Measurements from ENCODE around the gene MTCL1.

MTCL1 gene

DNA sequence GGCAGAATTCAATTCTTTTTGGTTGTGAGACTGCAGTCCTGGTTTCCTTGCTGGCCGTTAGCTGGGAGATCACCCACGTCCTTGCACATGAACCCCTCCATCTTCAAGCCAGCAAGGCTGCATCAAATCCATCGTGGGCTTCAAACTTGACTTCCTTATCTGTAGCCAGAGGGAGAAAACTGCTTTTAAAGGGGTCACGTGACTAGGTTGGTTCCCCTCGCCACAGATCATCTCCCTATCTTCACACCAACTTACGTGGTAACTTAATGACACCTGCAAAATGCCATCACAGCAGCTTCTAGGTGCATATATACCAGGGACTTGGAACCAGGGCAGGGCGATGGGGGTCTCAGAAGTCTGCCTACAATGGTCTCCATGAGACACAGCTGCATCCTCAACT, 169.5 kb downstream of the MTCL1 start:
- DNase-seq: no peak

DNA sequence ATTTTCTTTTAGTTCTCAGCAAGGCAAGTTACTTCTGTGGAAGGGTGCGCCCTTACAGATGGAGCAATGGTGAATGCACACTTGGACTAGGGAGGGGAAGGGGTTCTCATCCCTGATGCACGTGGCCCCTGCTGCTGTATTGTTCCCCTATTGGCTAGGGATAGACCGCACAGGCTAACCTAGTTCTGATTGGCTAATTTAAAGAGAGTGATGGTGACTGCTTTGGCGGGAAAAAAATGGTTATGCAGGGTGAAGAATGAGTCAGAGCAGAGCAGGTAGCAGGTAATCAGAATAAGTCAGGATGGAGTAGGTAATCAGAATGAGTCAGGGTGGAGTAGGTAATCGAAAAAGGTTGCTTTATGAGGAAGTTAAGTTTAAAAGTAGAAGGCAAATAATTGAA, 171.5 kb downstream of the MTCL1 start:
- peak; percentile 23 for DNase-seq

DNA sequence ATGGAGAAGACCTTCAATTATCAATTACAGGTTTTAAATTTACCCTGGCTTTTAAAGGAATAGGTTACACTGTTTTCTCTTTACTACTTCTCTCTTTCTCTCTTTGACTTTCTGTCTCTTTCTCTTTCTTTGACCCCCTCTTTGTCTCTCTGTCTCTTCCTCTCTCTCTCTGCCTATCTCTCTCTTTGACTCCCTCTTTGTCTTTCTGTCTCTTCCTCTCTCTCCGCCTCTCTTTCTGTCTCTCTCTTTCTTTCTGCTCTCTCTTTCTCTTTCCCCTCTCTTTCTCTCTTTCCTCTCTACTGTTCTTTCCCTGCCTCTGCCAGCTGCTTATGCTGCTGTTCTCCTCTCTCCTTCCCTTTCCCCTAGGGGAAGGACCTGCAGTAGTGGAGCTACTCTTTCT, 175.7 kb downstream of the MTCL1 start:
- DNase-seq: no peak
